OCI-M2 (cell line): Measurements from ENCODE around the gene GPR108.

Experiments used
- DNase-seq: peaks from one replicate; lab custom pipeline; 2025; ENCODE audit not compliant: unreplicated experiment; lab: John Stamatoyannopoulos, UW

The GPR108 gene

GRCh38 chr19:6682607-6683128 is 54.7 kb downstream of the GPR108 start:
- no peak for DNase-seq

GRCh38 chr19:6680141-6680540 is 57.2 kb downstream of the GPR108 start:
- DNase-seq = no peak
